Activated CD8-positive, alpha-beta memory T cell treated with anti-CD3 and anti-CD28 coated beads, Interleukin-2, amount 10 ng/mL, durations not matched to agents 7 days and 5 days (primary cell): ENCODE data around the gene ESYT2. TPM values are rescaled to one million over a fixed set of nuclear protein-coding genes. Genes with fewer than 3 reads are reported as not detected.

Source experiments
- ATAC-seq: fragments of 150-1000 bp; cut with Tn5 transposase; one replicate; pipeline ENCODE4 v1.10.0; 2021; ENCODE audit warnings: moderate library complexity
- CTCF ChIA-PET: fragments of 350-600 bp; sonication (Branson Sonifier 250); formaldehyde crosslinking; loops from one replicate; lab custom pipeline; 2021; ENCODE audit warnings: antibody characterized with exemption; lab: Charles Lee
- DNase-seq: peaks from one replicate; pipeline ENCODE4 v3.0.0-alpha.2; 2020
- H3K27ac Mint-ChIP-seq: one replicate; pipeline ENCODE4 v1.8.0; 2021; ENCODE audit warnings: mild to moderate bottlenecking, mixed read lengths
- H3K27me3 Mint-ChIP-seq: one replicate; pipeline ENCODE4 v1.8.0; 2021; ENCODE audit warnings: mixed read lengths
- H3K36me3 Mint-ChIP-seq: one replicate; pipeline ENCODE4 v1.8.0; 2021; ENCODE audit warnings: mild to moderate bottlenecking, mixed read lengths
- H3K4me1 Mint-ChIP-seq: one replicate; pipeline ENCODE4 v1.8.0; 2021; ENCODE audit warnings: mixed read lengths
- H3K4me3 Mint-ChIP-seq: one replicate; pipeline ENCODE4 v1.8.0; 2021; ENCODE audit warnings: mild to moderate bottlenecking, moderate library complexity, mixed read lengths
- H3K9me3 Mint-ChIP-seq: one replicate; pipeline ENCODE4 v1.8.0; 2022; ENCODE audit warnings: low read depth, mixed read lengths
- total RNA-seq, 2 experiments: library from RNA; stranded (reverse); gene quantifications; one replicate each; pipeline ENCODE4 v1.2.3, GENCODE V29; 2021

Gene ESYT2
- total RNA-seq, 2 experiments from 2014 or later, result 79.8 to 86.0 TPM

DNA sequence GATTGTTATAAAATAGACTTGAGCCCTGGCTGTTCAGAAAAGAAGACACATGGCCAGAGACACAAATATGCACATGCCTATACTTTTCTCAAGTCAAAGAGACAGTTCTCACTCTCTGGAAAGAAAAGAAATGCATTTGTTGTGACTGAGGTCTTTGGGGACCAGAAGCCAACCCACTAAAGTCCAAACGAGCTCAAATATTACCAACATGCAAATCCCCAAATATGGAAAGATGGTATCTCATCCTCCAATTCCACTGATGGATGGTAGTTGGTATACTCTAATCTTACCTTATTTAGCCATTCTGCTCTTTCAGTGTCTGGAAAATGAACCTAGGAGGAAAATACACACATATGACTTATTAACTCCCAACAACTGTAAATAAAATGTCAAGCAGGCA lies 30.6 kb downstream of the ESYT2 start:
- Mint-ChIP-seq H3K4me3 (no peak overlapping the region), H3K27me3 (no peaks in the 10 kb centered on the region), H3K27ac (no peak overlapping the region), H3K36me3 (peaks cover 36% of the 10 kb centered on the region), H3K9me3 (no peaks in the 10 kb centered on the region), H3K4me1 (peaks cover 12% of the 10 kb centered on the region)
- CTCF ChIA-PET, result interaction anchor here (1.3 to 2.3 kb wide), 2 partner anchors 12 to 179 kb away, joined by 4 read pairs; no protein-coding TSS in a partner anchor
- ATAC-seq, result no peak
- no peak for DNase-seq

DNA sequence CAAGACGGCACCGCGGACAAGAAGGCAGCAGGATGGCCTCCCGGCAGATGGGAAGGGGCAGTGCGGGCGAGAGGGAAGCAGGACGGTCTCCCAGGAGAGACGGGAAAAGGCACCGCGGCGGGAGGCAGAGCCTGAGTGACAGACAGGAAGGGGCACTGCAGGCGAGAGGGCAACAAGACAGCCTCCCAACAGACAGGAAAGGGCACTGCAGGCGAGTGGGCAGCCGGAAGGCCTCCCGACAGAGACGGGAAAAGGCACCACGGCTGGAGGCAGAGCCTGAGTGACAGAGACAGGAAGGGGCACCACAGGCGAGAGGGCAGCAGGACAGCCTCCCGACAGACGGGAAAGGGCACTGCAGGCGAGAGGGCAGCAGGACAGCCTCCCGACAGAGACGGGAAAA lies 32.6 kb downstream of the ESYT2 start:
- Mint-ChIP-seq H3K36me3 (peaks cover 39% of the 10 kb centered on the region), H3K4me1 (peaks cover 4% of the 10 kb centered on the region)

DNA sequence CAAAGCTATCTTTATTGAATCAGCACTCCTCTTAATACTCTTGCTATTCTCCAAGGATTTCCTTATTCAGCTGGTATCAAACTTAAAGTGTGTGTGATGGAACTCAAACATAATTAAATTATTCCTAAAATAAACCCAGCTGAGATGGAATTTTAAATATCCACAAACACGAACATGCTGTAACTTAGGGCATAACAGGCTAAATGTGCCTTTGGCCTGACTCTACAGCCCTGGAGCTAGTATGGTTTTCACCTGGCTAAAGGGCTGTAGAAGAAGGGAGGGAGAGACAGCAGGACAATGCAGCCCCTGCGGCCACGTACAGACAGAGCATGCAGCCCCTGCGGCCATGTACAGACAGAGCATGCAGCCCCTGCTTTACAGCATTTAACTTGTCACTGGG lies 34.0 kb downstream of the ESYT2 start:
- CTCF ChIA-PET, result interaction anchor here (0.9 to 1.1 kb wide), 2 partner anchors 11 to 15 kb away, joined by 3 read pairs; no protein-coding TSS in a partner anchor
- DNase-seq (no peak), ATAC-seq (no peak)
- no peaks in the 10 kb centered on the region for H3K27me3 Mint-ChIP-seq
- H3K27ac Mint-ChIP-seq, result no peak overlapping the region
- no peaks in the 10 kb centered on the region for H3K9me3 Mint-ChIP-seq
- H3K4me3 Mint-ChIP-seq, result no peak overlapping the region
- peaks cover 46% of the 10 kb centered on the region for H3K36me3 Mint-ChIP-seq
- peaks cover 3% of the 10 kb centered on the region for H3K4me1 Mint-ChIP-seq

More for the DNA sequence above, 32.6 kb downstream of the ESYT2 start:
- no peaks in the 10 kb centered on the region for H3K9me3 Mint-ChIP-seq
- H3K27me3 Mint-ChIP-seq, result no peaks in the 10 kb centered on the region
- CTCF ChIA-PET, result no interaction called here
- no peak for DNase-seq
- no peak overlapping the region for H3K4me3 Mint-ChIP-seq
- ATAC-seq, result no peak
- H3K27ac Mint-ChIP-seq, result no peak overlapping the region

DNA sequence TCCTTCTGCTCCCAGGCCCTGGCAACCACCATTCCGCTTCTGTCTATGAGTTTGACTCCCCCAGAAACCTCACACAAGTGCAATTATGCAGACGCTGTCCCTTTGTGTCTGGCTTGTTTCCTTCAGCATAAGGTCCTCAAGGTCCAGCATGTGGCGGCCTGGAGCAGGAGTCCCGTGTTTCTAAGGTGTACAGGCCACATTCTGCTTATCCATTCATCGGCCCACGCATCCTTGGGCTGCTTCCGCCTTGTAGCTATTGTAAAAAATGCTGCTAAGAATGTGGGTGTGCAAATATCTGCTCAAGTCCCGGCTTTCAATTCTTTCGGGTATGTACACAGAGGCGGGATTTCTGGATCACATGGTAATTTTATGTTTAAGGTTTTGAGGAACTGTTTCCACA lies 38.2 kb downstream of the ESYT2 start:
- H3K27me3 Mint-ChIP-seq, result no peaks in the 10 kb centered on the region

DNA sequence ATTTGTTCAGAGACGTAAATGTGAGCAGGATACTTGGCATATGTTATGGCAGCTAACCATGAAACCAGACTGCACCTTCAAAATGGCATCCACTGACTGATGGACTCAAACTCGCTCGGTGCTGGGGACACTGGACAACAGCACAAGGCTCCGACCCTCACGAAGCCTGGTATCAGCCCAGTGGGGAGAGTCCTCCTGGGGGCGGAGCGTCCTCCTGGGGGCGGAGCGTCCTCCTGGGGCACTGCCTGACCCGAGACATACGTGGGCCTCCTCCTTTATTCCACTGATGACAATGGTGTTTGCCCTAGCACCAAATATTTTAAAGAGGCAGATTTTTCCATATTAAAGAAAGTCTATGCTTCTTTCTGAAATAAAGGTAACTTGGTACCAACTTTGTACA lies 39.5 kb downstream of the ESYT2 start:
- CTCF ChIA-PET, result no interaction called here
- Mint-ChIP-seq H3K36me3 (peaks cover 42% of the 10 kb centered on the region), H3K27ac (no peak overlapping the region)

More for the DNA sequence above, 38.2 kb downstream of the ESYT2 start:
- Mint-ChIP-seq H3K4me1 (no peaks in the 10 kb centered on the region), H3K4me3 (no peak overlapping the region), H3K9me3 (no peaks in the 10 kb centered on the region), H3K36me3 (peaks cover 46% of the 10 kb centered on the region), H3K27ac (no peak overlapping the region)
- DNase-seq, result no peak
- CTCF ChIA-PET, result no interaction called here
- ATAC-seq, result no peak

DNA sequence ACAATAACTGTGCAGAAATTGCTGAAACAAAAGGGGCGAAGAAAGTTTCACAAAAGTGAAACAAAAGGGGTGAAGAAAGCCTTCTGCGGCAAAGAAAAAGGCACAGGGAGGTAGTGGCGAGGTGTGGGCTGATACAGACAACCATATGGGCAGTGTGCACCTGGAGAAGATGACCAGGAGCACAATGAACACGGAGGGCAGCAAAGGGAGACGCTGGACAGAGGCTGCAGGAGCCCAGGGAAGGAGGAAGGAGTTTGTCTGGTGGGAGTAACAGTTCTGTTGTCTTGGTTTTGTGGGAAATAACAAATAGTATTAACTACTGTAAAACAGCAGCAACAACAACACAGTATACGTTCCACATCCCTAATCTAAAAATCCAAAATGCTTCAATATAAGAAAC lies 42.4 kb downstream of the ESYT2 start:
- no peak for DNase-seq
- H3K36me3 Mint-ChIP-seq, result peaks cover 31% of the 10 kb centered on the region
- no peak overlapping the region for H3K27ac Mint-ChIP-seq
- CTCF ChIA-PET, result interaction anchor here (1.0 kb wide), 1 partner anchor 11 kb away, joined by 4 read pairs; no protein-coding TSS in a partner anchor
- H3K4me3 Mint-ChIP-seq, result no peak overlapping the region
- no peaks in the 10 kb centered on the region for H3K4me1 Mint-ChIP-seq
- H3K27me3 Mint-ChIP-seq, result no peaks in the 10 kb centered on the region
- ATAC-seq, result no peak
- H3K9me3 Mint-ChIP-seq, result no peaks in the 10 kb centered on the region

More for the DNA sequence above, 39.5 kb downstream of the ESYT2 start:
- Mint-ChIP-seq H3K9me3 (no peaks in the 10 kb centered on the region), H3K4me3 (no peak overlapping the region), H3K4me1 (no peaks in the 10 kb centered on the region), H3K27me3 (no peaks in the 10 kb centered on the region)
- DNase-seq (no peak), ATAC-seq (no peak)

DNA sequence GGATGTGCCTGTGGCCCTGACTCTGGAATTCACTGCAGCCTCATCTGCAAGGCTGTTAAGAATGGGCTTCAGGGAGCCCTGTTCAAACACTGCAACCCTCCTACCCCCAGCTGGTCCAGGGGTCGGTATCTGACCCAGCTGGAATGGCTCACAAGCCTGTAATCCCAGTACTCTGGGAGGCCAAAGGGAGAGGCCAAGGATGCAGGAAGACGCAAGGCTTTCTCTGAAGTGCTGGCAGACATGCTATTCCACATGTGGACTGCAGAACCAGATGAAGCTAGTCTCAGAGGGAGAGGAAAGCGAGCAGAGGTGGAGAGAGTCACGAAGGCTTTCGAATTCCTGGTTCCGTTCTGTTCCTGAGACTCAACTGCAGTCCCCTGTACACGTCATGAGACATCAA lies 45.0 kb downstream of the ESYT2 start:
- Mint-ChIP-seq H3K4me1 (peaks cover 4% of the 10 kb centered on the region), H3K4me3 (no peak overlapping the region), H3K9me3 (no peaks in the 10 kb centered on the region), H3K27ac (no peak overlapping the region), H3K27me3 (no peaks in the 10 kb centered on the region), H3K36me3 (peaks cover 19% of the 10 kb centered on the region)
- CTCF ChIA-PET, result no interaction called here
- DNase-seq (no peak), ATAC-seq (no peak)

DNA sequence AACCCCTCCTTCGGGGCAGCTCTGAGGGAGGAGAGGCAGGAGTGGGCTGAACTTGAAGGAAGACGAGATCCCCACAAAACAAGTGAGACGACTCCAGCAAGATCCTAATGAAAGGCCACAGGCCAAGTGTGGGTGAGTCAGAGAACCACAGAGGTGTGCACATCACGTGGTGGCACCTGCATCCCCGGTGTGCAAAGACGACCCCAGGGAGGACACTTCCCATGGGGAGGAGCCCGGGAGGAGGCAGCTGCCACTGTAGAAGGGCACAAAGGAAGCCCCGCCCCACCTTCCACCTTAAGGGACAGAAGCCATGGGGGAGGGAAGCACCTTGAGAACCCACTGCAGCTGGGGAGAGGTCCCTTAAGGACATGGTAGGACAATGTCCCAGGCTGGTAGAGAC lies 45.7 kb downstream of the ESYT2 start:
- DNase-seq (no peak), ATAC-seq (no peak)
- Mint-ChIP-seq H3K27me3 (no peaks in the 10 kb centered on the region), H3K27ac (no peak overlapping the region), H3K9me3 (no peaks in the 10 kb centered on the region), H3K36me3 (peaks cover 25% of the 10 kb centered on the region), H3K4me1 (peaks cover 9% of the 10 kb centered on the region), H3K4me3 (no peak overlapping the region)
- CTCF ChIA-PET, result interaction anchor here (0.8 to 1.4 kb wide), 3 partner anchors 16 to 193 kb away, joined by 3 to 4 read pairs (median 3); no protein-coding TSS in a partner anchor

DNA sequence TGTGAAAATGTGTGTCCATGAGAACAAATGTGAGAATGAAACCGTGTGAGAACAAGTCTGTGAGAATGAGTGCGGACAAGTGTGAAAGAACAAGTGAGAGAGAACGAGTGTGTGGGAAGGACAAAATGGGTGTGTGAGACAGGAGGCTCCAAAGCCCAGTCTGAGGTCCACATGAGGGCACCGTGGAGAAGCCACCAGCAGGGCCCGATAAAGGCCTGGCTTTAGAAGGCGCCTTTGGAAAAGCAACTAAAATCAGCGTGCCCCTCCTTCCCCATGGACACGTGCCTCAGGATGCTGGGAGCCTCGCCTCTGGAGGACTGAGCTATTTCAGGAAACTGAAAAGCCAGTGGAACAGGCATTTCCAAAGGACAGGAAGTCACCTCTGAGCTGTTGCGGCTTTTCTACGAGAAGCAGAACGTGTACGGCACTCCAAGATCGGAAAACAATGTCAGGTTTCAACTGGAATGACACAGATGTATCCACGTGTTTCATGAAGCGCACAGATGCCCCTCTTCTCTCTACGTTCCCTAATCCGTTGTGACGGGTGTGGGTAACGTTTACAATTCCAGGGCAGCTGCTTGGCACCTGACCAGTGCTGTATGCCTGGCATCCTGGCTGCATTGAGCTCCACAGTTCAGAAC lies 46.4 kb downstream of the ESYT2 start:
- Mint-ChIP-seq H3K27ac (no peak overlapping the region), H3K27me3 (no peaks in the 10 kb centered on the region), H3K4me1 (peaks cover 11% of the 10 kb centered on the region), H3K4me3 (no peak overlapping the region), H3K36me3 (peaks cover 24% of the 10 kb centered on the region), H3K9me3 (no peaks in the 10 kb centered on the region)
- CTCF ChIA-PET, result interaction anchor here (0.7 to 1.4 kb wide), 4 partner anchors 15 to 194 kb away, joined by 3 to 4 read pairs (median 3); no protein-coding TSS in a partner anchor
- ATAC-seq (peak; percentile 42), DNase-seq (no peak)

DNA sequence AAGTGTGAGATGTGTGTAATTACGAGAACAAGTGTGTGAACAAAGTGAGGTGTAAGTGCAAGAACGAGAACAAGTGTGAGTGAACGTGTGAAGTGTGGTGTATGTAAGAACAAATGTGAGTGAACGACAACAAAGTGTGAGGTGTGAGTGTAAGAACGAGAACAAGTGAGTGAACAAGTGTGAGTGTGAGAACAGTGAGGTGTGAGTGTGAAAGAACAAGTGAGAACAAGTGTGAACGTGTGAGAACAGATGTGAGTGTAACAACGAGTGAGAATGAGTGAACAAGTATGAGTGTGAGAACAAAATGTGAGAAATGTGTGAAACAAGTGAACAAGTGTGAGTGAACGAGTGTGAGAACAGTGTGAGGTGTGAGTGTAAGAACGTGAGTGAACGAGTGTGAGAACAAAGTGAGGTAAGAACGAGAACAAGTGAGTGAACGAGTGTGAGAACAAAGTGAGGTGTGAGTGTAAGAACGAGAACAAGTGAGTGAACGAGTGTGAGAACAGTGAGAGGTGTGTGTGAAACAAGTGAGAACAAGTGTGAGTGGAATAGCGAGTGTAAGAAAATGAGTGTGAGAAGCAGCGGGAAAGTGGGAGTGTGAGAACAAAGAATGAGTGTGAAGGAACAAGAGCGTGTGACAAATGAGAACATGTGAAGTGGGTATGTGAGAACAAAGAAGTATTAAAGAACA lies 47.2 kb downstream of the ESYT2 start:
- ATAC-seq, result no peak
- no peak overlapping the region for H3K27ac Mint-ChIP-seq
- peaks cover 15% of the 10 kb centered on the region for H3K4me1 Mint-ChIP-seq

DNA sequence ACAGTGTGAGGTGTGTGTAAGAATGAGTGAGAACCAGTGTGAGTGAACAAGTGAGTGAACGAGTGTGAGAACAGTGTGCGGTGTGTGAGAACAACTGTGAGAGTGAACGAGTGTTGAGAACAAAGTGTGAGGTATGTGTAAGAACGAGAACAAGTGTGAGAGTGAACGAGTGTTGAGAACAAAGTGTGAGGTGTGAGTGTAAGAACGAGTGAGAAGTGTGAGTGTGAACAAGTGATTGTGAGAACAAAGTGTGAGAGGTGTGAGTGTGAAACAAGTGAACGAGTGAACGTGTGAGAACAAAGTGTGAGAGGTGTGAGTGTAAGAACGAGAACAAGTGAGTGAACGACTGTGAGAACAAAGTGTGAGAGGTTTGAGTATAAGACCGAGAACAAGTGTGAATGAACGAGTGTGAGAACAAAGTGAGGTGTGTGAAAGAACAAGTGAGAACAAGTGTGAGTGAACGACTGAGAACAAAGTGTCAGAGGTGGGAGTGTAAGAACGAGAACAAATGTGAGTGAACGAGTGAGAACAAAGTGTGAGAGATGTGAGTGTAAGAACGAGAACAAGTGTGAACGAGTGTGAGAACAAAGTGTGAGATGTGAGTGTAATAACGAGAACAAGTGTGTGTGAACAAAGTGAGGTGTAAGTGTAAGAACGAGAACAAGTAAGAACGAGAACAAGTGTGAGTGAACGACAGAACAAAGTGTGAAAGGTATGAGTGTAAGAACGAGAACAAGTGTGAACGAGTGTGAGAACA lies 47.9 kb downstream of the ESYT2 start:
- no peak for ATAC-seq

More for the DNA sequence above, 47.2 kb downstream of the ESYT2 start:
- Mint-ChIP-seq H3K27me3 (no peaks in the 10 kb centered on the region), H3K4me3 (no peak overlapping the region), H3K9me3 (no peaks in the 10 kb centered on the region), H3K36me3 (peaks cover 28% of the 10 kb centered on the region)
- no peak for DNase-seq
- CTCF ChIA-PET, result no interaction called here

DNA sequence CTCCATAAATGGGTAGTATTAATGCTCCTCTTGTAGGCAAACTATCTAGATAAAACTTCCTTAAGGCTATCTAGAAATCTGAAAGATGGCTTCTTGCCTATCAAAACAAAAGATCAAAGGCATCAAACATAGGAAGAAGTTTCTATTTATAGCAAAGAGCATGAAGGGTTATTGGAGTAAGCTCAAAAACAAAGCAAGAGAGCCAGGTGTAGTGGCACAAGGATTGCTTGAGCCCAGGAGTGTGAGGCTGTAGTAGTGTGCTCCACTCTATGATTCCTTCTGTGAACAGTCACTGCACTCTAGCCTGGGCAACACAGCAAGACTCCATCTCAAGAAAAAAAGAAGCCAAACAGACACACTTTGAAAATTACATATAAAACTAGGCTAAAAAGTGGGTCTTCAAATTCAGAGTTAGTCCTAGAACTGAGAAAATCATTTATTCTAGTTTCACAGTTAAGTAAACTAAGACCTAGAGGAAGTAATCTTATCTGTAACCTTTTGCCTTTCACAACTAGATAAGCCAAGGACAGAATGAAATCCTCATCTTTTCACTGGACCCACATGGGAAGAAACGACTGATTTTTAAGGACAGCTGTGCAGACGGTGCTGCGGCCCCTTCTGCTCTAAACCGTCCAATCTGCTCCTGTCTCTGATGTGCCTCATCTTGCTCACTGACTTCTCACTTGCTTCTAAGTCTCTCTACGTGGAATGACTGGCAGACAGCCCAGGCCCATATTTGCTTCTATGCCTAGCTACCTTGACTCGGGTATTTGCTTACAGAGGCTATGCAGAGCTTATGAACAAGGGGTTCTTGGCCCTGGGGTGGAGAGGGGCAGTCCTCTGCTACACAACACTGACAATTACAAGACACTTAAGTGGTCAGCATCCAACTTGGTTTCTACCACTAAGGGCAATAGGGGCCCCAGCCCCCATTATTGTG lies 50.0 kb downstream of the ESYT2 start:
- DNase-seq, result no peak
- Mint-ChIP-seq H3K4me3 (no peak overlapping the region), H3K36me3 (peaks cover 46% of the 10 kb centered on the region), H3K27ac (no peak overlapping the region), H3K4me1 (peaks cover 19% of the 10 kb centered on the region), H3K9me3 (no peaks in the 10 kb centered on the region), H3K27me3 (no peaks in the 10 kb centered on the region)
- CTCF ChIA-PET, result interaction anchor here (1.4 kb wide), 1 partner anchor 15 kb away, joined by 3 read pairs; no protein-coding TSS in a partner anchor
- no peak for ATAC-seq

More for the DNA sequence above, 47.9 kb downstream of the ESYT2 start:
- H3K36me3 Mint-ChIP-seq, result peaks cover 29% of the 10 kb centered on the region
- H3K27ac Mint-ChIP-seq, result no peak overlapping the region
- H3K4me3 Mint-ChIP-seq, result no peak overlapping the region
- H3K4me1 Mint-ChIP-seq, result peaks cover 15% of the 10 kb centered on the region
- no peak for DNase-seq
- CTCF ChIA-PET, result no interaction called here
- H3K27me3 Mint-ChIP-seq, result no peaks in the 10 kb centered on the region
- no peaks in the 10 kb centered on the region for H3K9me3 Mint-ChIP-seq
